ENCODE data around the gene SDS.

The SDS gene

DNA sequence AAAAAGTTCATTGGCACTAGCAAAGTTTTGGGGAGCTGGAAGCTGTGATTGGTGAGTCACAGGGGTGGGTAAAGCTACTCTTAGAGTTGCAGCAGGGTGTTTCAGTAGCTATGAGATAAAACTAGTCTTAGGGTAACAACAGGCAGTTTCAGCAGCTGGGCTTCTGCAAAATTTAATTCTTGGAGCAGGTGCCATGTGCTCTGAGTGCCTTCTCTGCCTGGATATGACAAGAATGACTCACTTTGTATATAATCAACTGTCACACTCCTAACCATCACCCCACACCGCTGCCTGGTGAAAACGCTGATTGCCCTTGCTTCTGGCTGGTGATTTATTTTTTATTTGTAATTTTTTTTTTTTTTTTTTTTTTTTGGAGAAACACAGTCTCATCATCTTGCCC lies 55.8 kb downstream of the SDS start:
- DNase-seq (ENCODE audit: low spot score): no peak

DNA sequence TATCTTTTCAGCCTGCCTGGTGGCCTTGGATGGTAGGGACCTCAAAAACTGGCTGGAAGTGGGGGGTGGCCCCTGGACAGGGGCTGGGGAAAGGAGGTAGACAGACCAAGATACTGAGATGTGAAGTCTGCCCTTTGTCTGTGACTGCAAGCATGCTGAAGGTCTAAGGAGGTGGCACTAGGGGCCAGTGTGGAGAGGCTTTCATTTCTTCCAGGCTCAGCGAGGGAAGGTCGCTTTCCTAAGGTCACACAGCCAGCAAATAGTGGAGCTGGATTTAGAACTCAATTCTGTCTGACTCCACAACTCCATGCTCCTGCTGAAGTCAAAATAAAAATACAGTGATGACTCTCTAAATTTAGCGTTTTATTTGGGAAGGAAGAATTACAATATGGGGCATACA lies 56.6 kb downstream of the SDS start:
- no peak for DNase-seq (ENCODE audit: low spot score)

DNA sequence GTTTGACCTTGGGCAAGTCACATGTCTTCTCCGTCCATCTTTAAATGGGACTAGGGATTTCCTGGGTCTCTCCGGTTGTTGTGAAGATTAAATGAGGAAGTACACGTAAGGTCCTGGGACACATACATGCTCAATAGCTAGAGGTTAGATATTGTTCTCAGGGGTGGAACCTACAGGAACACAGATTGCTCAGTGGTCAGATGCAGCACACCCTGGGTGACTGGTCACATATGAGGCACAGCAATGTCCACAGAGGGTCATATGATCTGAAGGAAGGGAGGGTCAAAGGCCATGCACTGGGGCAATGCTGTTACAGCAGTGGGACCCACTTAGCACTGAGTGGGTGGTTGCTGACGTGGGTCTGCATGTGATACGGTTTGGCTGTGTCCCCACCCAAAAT lies 57.3 kb downstream of the SDS start:
- no peak for DNase-seq (ENCODE audit: low spot score)

DNA sequence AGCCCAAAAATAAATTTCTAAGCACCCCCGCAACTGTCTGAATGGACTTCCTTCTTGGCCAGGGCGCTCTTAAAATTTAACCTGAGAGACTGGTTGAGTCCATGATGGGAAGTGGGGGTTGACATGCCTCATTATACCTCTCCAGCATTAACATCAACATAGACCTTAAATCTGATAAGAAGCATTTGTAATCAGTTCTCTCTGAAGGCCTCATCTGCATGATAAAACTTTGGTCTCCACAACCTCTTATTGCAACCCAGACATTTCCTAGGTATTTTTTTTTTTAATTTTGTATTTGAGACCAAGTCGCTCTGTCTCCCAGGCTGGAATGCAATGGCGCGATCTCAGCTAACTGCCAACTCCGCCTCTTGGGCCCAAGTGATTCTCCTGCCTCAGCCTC lies 58.4 kb downstream of the SDS start:
- no peak for DNase-seq (ENCODE audit: low spot score)
